ENCODE data around the gene TOX2.

- no peak for TF ChIP-seq MAZ (IDR thresholded peaks at IDR 0.05; ENCODE audit: borderline replicate concordance, low read depth, low read length)
- TF ChIP-seq CHD1 (IDR thresholded peaks at IDR 0.05; ENCODE audit: low read depth, low read length) = no peak
- TF ChIP-seq SMC3 (IDR thresholded peaks at IDR 0.05; ENCODE audit: low read depth, low read length) = no peak
- TF ChIP-seq CTCF (conservative IDR thresholded peaks at IDR 0.05; ENCODE audit: low read depth, low read length) = no peak
- TF ChIP-seq POLR2A (IDR thresholded peaks at IDR 0.05; ENCODE audit: low read depth, low read length) = no peak
Observed at GRCh38 chr20:44073675-44074071, 159.0 kb downstream of the TOX2 start.

Measured in IMR-90 (cell line).